Duodenal mucosa (tissue), 2 donors: ENCODE measurements around the gene THAP6.

ENCODE experiments used
- H3K27ac ChIP-seq: one replicate; pipeline ENCODE4 v1.7.0; 2013; ENCODE audit warnings: low read depth, low read length
- H3K27me3 ChIP-seq, 2 donors: one replicate each; pipeline ENCODE4 v1.7.0; 2013; ENCODE audit warnings: low read length in 2 of 2, control low read depth in 1 of 2; ENCODE audit not compliant: insufficient read depth in 2 of 2, control insufficient read depth in 1 of 2
- H3K36me3 ChIP-seq, 2 donors: one replicate each; pipeline ENCODE4 v1.7.0; 2013; ENCODE audit warnings: low read length in 2 of 2, control low read depth in 1 of 2; ENCODE audit not compliant: insufficient read depth in 2 of 2, control insufficient read depth in 1 of 2
- H3K4me1 ChIP-seq, 2 donors: one replicate each; pipeline ENCODE4 v1.7.0; 2013; ENCODE audit warnings: low read length in 2 of 2, control low read depth in 1 of 2; ENCODE audit not compliant: insufficient read depth in 2 of 2, control insufficient read depth in 1 of 2
- H3K4me3 ChIP-seq, 2 donors: one replicate each; pipeline ENCODE4 v1.7.0; 2013; ENCODE audit warnings: low read length in 2 of 2, low read depth in 1 of 2
- H3K9ac ChIP-seq, 2 donors: one replicate each; pipeline ENCODE4 v1.7.0; 2013; ENCODE audit warnings: low read length in 2 of 2, low read depth in 1 of 2
- H3K9me3 ChIP-seq, 2 donors: one replicate each; pipeline ENCODE4 v1.7.0; 2013; ENCODE audit warnings: low read length in 2 of 2, control low read depth in 1 of 2; ENCODE audit not compliant: control insufficient read depth in 1 of 2

THAP6 gene

GRCh38 chr4:75565481-75565880, 51.2 kb downstream of the THAP6 start:
- no peak overlapping the region for H3K9ac ChIP-seq
- H3K4me3 ChIP-seq, result no peak overlapping the region
- H3K9me3 ChIP-seq, result no peaks in the 10 kb centered on the region
- peaks cover 0 to 3% of the 10 kb centered on the region in 2 donors for H3K4me1 ChIP-seq
- H3K36me3 ChIP-seq, result no peaks in the 10 kb centered on the region
- H3K27me3 ChIP-seq, result no peaks in the 10 kb centered on the region
- no peak overlapping the region for H3K27ac ChIP-seq

DNA sequence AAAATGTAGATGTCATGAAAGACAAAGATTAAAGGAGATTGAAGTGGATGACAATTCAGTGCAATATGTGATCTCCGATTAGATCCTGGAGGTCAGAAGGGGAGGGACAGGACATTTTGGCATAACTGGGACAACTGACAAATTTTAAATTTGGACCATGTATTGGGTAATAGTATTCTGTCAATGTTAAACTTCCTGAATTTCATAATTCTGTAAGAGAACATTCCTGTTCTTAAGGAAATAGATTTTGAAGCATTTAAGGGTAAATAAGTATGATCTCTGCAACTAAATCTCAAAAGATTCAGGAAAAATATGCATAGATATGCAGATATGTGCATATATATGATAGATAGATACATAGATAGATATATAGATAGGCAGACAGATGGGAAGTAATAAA, 52.6 kb downstream of the THAP6 start:
- Histone ChIP-seq H3K27ac (no peak overlapping the region), H3K27me3 (no peaks in the 10 kb centered on the region), H3K9ac (no peak overlapping the region), H3K36me3 (no peaks in the 10 kb centered on the region), H3K9me3 (no peaks in the 10 kb centered on the region), H3K4me1 (peaks cover 0 to 3% of the 10 kb centered on the region in 2 donors), H3K4me3 (no peak overlapping the region)

GRCh38 chr4:75567725-75568124, 53.5 kb downstream of the THAP6 start:
- no peak overlapping the region for H3K27ac ChIP-seq
- H3K4me1 ChIP-seq, result peaks cover 0 to 3% of the 10 kb centered on the region in 2 donors
- no peaks in the 10 kb centered on the region for H3K27me3 ChIP-seq
- no peaks in the 10 kb centered on the region for H3K9me3 ChIP-seq
- H3K36me3 ChIP-seq, result no peaks in the 10 kb centered on the region
- H3K4me3 ChIP-seq, result no peak overlapping the region
- H3K9ac ChIP-seq, result no peak overlapping the region
